GM19099 (cell line): ENCODE results near the gene CD163L1.

Experiments used
- POLR2A ChIP-seq: IDR thresholded peaks from 3 replicates; pipeline ENCODE4 v1.6.1; 2011; ENCODE audit warnings: low read depth; ENCODE audit not compliant: insufficient read length; ENCODE audit errors: extremely low read depth

The CD163L1 gene

GRCh38 chr12:7433276-7433822, 10.6 kb downstream of the CD163L1 start:
- TF ChIP-seq POLR2A, result no peak

- TF ChIP-seq POLR2A, result no peak
These were observed 11.8 kb downstream of the CD163L1 start for GRCh38 chr12:7431993-7432685.

GRCh38 chr12:7411343-7411742, 32.6 kb downstream of the CD163L1 start:
- no peak for TF ChIP-seq POLR2A

GRCh38 chr12:7404275-7404674, 39.7 kb downstream of the CD163L1 start:
- no peak for TF ChIP-seq POLR2A

GRCh38 chr12:7403466-7403865, 40.5 kb downstream of the CD163L1 start:
- no peak for TF ChIP-seq POLR2A

- no peak for TF ChIP-seq POLR2A
These were observed 44.9 kb downstream of the CD163L1 start for GRCh38 chr12:7399089-7399488.

- TF ChIP-seq POLR2A, result no peak
These were observed 47.5 kb downstream of the CD163L1 start for GRCh38 chr12:7396418-7396817.

- TF ChIP-seq POLR2A, result no peak
These were observed 48.0 kb downstream of the CD163L1 start for GRCh38 chr12:7395950-7396349.

- no peak for TF ChIP-seq POLR2A
These were observed 56.7 kb downstream of the CD163L1 start for GRCh38 chr12:7387289-7387688.

GRCh38 chr12:7383157-7383556, 60.8 kb downstream of the CD163L1 start:
- no peak for TF ChIP-seq POLR2A

- TF ChIP-seq POLR2A, result no peak
These were observed 67.8 kb downstream of the CD163L1 start for GRCh38 chr12:7376196-7376595.

- no peak for TF ChIP-seq POLR2A
These were observed 68.8 kb downstream of the CD163L1 start for GRCh38 chr12:7375145-7375543.

GRCh38 chr12:7374423-7375144, 69.4 kb downstream of the CD163L1 start:
- TF ChIP-seq POLR2A, result no peak

GRCh38 chr12:7373226-7373625, 70.7 kb downstream of the CD163L1 start:
- no peak for TF ChIP-seq POLR2A

- TF ChIP-seq POLR2A, result peak; percentile 49
These were observed 74.7 kb downstream of the CD163L1 start for GRCh38 chr12:7369274-7369729.

- no peak for TF ChIP-seq POLR2A
These were observed 81.2 kb downstream of the CD163L1 start for GRCh38 chr12:7362734-7363133.
